Choroid plexus epithelial cell (primary cell): ENCODE data around the gene TRMT10B.

Source experiments
- DNase-seq: peaks from one replicate; pipeline ENCODE4 v3.0.0-alpha.2; 2010; ENCODE audit warnings: low read depth
- H3K4me3 ChIP-seq: 2 replicates; pipeline ENCODE4 v1.5.1; 2011; ENCODE audit warnings: low read depth, mild to moderate bottlenecking, control low read depth, low read length, moderate library complexity
- CTCF ChIP-seq: conservative IDR thresholded peaks from 2 replicates; pipeline ENCODE4 v1.5.1; 2011; ENCODE audit warnings: low read depth, mild to moderate bottlenecking, control low read depth, inconsistent platforms, low read length, moderate library complexity

Gene TRMT10B

GRCh38 chr9:37753489-37754190, at the start of gene TRMT10B:
Gene TRMT10B (plus strand): TSS chr9:37753805. CDS start chr9:37761932, 8,127 bp downstream.
- H3K4me3 ChIP-seq: peak within 1 kb of the TSS; percentile 70
- no peak for TF ChIP-seq CTCF
- DNase-seq: peak; percentile 74

GRCh38 chr9:37705787-37706186, 47.8 kb upstream of the TRMT10B start:
- DNase-seq: no peak
- TF ChIP-seq CTCF: no peak
- no peak overlapping the region for H3K4me3 ChIP-seq

- TF ChIP-seq CTCF: no peak
- no peak for DNase-seq
- H3K4me3 ChIP-seq: no peak overlapping the region
These were observed 47.3 kb upstream of the TRMT10B start for GRCh38 chr9:37706290-37706689.

- no peak overlapping the region for H3K4me3 ChIP-seq
- no peak for DNase-seq
- TF ChIP-seq CTCF: no peak
These were observed 45.9 kb upstream of the TRMT10B start for GRCh38 chr9:37707748-37708147.

DNA sequence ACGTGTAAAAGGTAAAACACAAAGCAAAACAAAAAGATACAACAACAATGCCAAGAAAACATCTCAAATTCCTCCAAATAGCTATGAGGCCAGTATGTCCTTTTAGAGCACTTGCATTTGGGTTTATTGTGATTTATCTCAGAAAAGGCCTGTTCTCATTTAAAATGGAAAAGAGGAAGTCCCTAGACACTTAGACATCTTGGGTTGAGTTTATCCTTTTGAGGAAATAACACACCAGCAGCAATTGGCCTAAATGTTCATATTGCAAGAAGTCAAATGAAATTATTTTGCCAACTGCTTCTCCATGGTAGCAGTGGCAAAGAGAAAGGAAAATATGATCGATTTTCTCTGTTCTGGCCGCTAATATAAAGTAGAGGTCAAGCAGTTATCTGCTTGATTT, 43.6 kb upstream of the TRMT10B start:
- no peak for DNase-seq
- H3K4me3 ChIP-seq: no peak overlapping the region
- TF ChIP-seq CTCF: no peak

DNA sequence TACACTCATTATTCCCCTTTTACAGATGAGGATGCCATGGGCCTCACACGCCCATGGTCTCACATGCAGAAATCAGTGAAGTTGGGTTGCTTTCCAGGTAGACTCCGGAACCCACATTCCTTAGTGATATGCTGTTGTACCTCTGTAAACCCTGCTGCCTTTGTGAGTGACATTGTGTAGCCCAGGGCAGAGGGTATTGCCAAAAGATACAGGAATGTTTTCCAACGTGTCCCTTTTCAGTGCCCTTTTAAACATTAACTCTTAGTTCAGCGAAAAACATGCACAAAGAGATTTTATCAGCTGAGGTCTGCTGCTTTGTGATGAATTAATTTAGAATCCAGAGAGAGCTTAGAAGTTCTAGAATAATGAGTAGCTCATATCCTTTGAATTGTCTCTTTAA, 38.3 kb upstream of the TRMT10B start:
- H3K4me3 ChIP-seq: no peak overlapping the region
- TF ChIP-seq CTCF: no peak
- no peak for DNase-seq

DNA sequence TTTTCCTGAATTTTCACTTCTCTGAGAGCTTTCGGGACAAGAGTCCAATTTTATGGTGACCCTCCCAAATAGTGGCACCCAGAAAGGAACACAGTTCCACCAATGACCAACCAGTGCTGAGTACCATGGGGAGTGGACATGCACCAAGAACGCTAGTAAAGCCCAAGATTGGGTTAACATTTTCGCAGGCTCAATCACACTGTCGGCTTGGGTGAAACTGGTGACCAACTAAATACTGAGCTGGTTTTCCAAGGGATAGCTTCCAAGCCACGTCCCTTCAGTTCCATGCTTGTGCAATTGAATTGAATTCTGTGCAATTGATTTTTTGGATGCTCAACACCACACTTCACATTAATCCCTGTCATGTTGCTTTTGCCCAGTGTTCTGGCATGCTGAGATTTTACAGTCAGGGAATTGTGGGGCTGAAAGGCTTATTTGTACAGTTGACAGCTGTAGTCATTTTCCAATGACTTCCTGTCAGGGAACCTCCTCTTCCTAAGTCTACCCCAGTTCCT, 37.6 kb upstream of the TRMT10B start:
- no peak for TF ChIP-seq CTCF
- DNase-seq: no peak
- no peak overlapping the region for H3K4me3 ChIP-seq
